Stimulated activated CD4-positive, alpha-beta T cell treated with anti-CD3 and anti-CD28 coated beads, Interleukin-1b, Interleukin-23, amount 100 ng/mL, for 4 hours (primary cell): Measurements from ENCODE around the gene ANKRD18A.
"Not testable (repeated sequence)": the region's sequence is repeated elsewhere in the genome, so short reads cannot be mapped to it uniquely, and the experiment has no call there.

Experiments used
- DNase-seq, 2 donors: peaks; one replicate each; pipeline ENCODE4 v3.0.0-alpha.2; 2020; ENCODE audit warnings: low read depth in 2 of 2

The ANKRD18A gene

GRCh38 chr9:38626006-38626405, 5.6 kb upstream of the ANKRD18A start:
- no peak for DNase-seq

- no peak for DNase-seq
These were observed 2.6 kb upstream of the ANKRD18A start for GRCh38 chr9:38622951-38623350.

- DNase-seq, result no peak
These were observed 1.9 kb upstream of the ANKRD18A start for GRCh38 chr9:38622288-38622674.

- DNase-seq, result peak; percentile 29 to 32
These were observed 1.3 kb upstream of the ANKRD18A start for GRCh38 chr9:38621434-38622287.

GRCh38 chr9:38619556-38620447, 594 bp downstream of the ANKRD18A start:
- DNase-seq, result peak; percentile 24 to 29

GRCh38 chr9:38598029-38598745, 22.2 kb downstream of the ANKRD18A start:
- DNase-seq, result not testable (repeated sequence)

- DNase-seq, result not testable (repeated sequence)
These were observed 25.3 kb downstream of the ANKRD18A start for GRCh38 chr9:38595117-38595516.

GRCh38 chr9:38591346-38592063, 28.9 kb downstream of the ANKRD18A start:
- not testable (repeated sequence) for DNase-seq

GRCh38 chr9:38583765-38584164, 36.6 kb downstream of the ANKRD18A start:
- not testable (repeated sequence) for DNase-seq

- not testable (repeated sequence) for DNase-seq
These were observed 40.3 kb downstream of the ANKRD18A start for GRCh38 chr9:38580112-38580511.

GRCh38 chr9:38576181-38576580, 44.2 kb downstream of the ANKRD18A start:
- not testable (repeated sequence) for DNase-seq

GRCh38 chr9:38566048-38566447, 54.3 kb downstream of the ANKRD18A start:
- DNase-seq, result not testable (repeated sequence)

GRCh38 chr9:38565178-38565577, 55.2 kb downstream of the ANKRD18A start:
- DNase-seq, result not testable (repeated sequence)

GRCh38 chr9:38563911-38564310, 56.5 kb downstream of the ANKRD18A start:
- DNase-seq, result not testable (repeated sequence)

- DNase-seq, result not testable (repeated sequence)
These were observed 59.3 kb downstream of the ANKRD18A start for GRCh38 chr9:38561134-38561533.

GRCh38 chr9:38559172-38559571, 61.2 kb downstream of the ANKRD18A start:
- not testable (repeated sequence) for DNase-seq

- not testable (repeated sequence) for DNase-seq
These were observed 62.6 kb downstream of the ANKRD18A start for GRCh38 chr9:38557746-38558145.

- not testable (repeated sequence) for DNase-seq
These were observed 65.4 kb downstream of the ANKRD18A start for GRCh38 chr9:38554966-38555365.

- not testable (repeated sequence) for DNase-seq
These were observed 67.4 kb downstream of the ANKRD18A start for GRCh38 chr9:38553019-38553418.

- DNase-seq, result peak; percentile 1 to 3
These were observed 73.8 kb downstream of the ANKRD18A start for GRCh38 chr9:38546497-38547163.
